HL-60 (cell line): ENCODE data around the gene NEDD4L.

Source experiments
- DNase-seq, 2 experiments: peaks; one replicate each; pipeline ENCODE4 v3.0.0-alpha.2; 2010 to 2020; ENCODE audit warnings: low read depth in 1 of 2, low spot score in 1 of 2
- H3K27ac ChIP-seq: fragments of 250-450 bp; sonication (Bioruptor Pico); replicated peaks from 2 replicates; pipeline ENCODE4 v1.5.1; 2020; ENCODE audit warnings: mild to moderate bottlenecking, moderate library complexity
- H3K27me3 ChIP-seq: fragments of 250-450 bp; sonication (Bioruptor Pico); 2 replicates; pipeline ENCODE4 v1.5.1; 2021; ENCODE audit warnings: mild to moderate bottlenecking, moderate library complexity; ENCODE audit not compliant: insufficient read depth, poor library complexity, severe bottlenecking
- H3K4me3 ChIP-seq: replicated peaks from 2 replicates; pipeline ENCODE4 v1.5.1; 2011; ENCODE audit warnings: mild to moderate bottlenecking, control low read depth, low read length; ENCODE audit not compliant: insufficient read depth
- CTCF ChIP-seq: IDR thresholded peaks from one replicate; pipeline ENCODE4 v1.5.1; 2011; ENCODE audit warnings: low read length, control low read depth, inconsistent platforms; ENCODE audit not compliant: insufficient read depth
- GABPA ChIP-seq: IDR thresholded peaks from 2 replicates; pipeline ENCODE4 v1.6.1; 2012; ENCODE audit warnings: low read depth
- POLR2AphosphoS5 ChIP-seq: IDR thresholded peaks from 2 replicates; pipeline ENCODE4 v1.6.1; 2012; ENCODE audit warnings: low read depth
- REST ChIP-seq: IDR thresholded peaks from 2 replicates; pipeline ENCODE4 v1.6.1; 2012; ENCODE audit warnings: low read depth; ENCODE audit not compliant: insufficient replicate concordance
- SPI1 ChIP-seq: IDR thresholded peaks from 2 replicates; pipeline ENCODE4 v1.6.1; 2012; ENCODE audit warnings: low read depth, mild to moderate bottlenecking, borderline replicate concordance

Gene NEDD4L

GRCh38 chr18:58255701-58256311, 211.8 kb downstream of the NEDD4L start:
- Histone ChIP-seq H3K27ac (no peak overlapping the region), H3K27me3 (peaks cover 7% of the 10 kb centered on the region), H3K4me3 (no peak overlapping the region)
- TF ChIP-seq SPI1, result no peak
- TF ChIP-seq REST, result no peak
- no peak for TF ChIP-seq POLR2AphosphoS5
- TF ChIP-seq CTCF, result no peak
- TF ChIP-seq GABPA, result no peak
- DNase-seq, result no peak

- H3K27me3 ChIP-seq, result peaks cover 7% of the 10 kb centered on the region
- DNase-seq, result no peak
- no peak overlapping the region for H3K27ac ChIP-seq
- TF ChIP-seq CTCF, result no peak
- no peak for TF ChIP-seq REST
- no peak for TF ChIP-seq SPI1
- TF ChIP-seq POLR2AphosphoS5, result no peak
- TF ChIP-seq GABPA, result no peak
- no peak overlapping the region for H3K4me3 ChIP-seq
Measured at GRCh38 chr18:58256316-58257080, 212.5 kb downstream of the NEDD4L start.

DNA sequence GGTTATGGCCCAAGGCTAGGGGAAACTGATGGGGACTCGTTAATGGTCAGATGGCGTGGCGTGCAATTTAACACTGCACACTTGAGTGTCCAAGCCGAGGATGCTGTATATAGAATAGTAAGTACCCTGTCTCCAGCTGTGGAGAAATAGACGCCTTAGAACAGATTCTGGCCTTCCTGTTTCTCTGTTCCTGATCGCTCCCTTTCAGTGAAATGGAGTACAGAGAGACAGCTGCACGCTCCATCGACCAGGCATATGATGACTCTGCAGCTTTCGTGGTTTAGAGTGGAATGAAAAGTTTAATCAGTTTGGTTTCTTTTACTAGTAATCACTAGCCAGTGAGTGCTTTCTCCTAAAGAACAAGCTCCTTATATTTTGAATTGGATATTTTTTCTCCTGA, 213.4 kb downstream of the NEDD4L start:
- TF ChIP-seq REST (no peak), POLR2AphosphoS5 (no peak), SPI1 (no peak), CTCF (no peak), GABPA (no peak)
- no peak for DNase-seq
- H3K27me3 ChIP-seq, result peaks cover 5% of the 10 kb centered on the region
- H3K27ac ChIP-seq, result no peak overlapping the region
- H3K4me3 ChIP-seq, result no peak overlapping the region
